Mesodermal cell (in vitro differentiated cells): ENCODE results near the gene AP1G2.

ENCODE experiments used
- H3K27ac ChIP-seq: 2 replicates; pipeline ENCODE4 v1.7.0; 2013; ENCODE audit warnings: mild to moderate bottlenecking, low read depth, low read length, moderate library complexity; ENCODE audit not compliant: severe bottlenecking
- H3K36me3 ChIP-seq: 2 replicates; pipeline ENCODE4 v1.7.1; 2013; ENCODE audit warnings: mild to moderate bottlenecking, low read length, moderate library complexity; ENCODE audit not compliant: control insufficient read depth, insufficient read depth
- H3K4me1 ChIP-seq: one replicate; pipeline ENCODE4 v1.7.1; 2013; ENCODE audit warnings: mild to moderate bottlenecking, low read length; ENCODE audit not compliant: insufficient read depth, control insufficient read depth, poor library complexity, severe bottlenecking
- H3K4me3 ChIP-seq: 2 replicates; pipeline ENCODE4 v1.7.0; 2013; ENCODE audit warnings: low read length, control low read depth, mild to moderate bottlenecking; ENCODE audit not compliant: insufficient read depth, poor library complexity, severe bottlenecking; ENCODE audit errors: extremely low read depth
- H3K9me3 ChIP-seq: 2 replicates; pipeline ENCODE4 v1.7.1; 2013; ENCODE audit warnings: mild to moderate bottlenecking, low read length, moderate library complexity; ENCODE audit not compliant: control insufficient read depth
- WGBS, 2 experiments: methylation state at CpG; one replicate each; pipeline ENCODE4 v1.1.5; 2013; ENCODE audit warnings: missing lambda C conversion rate in 2 of 2; ENCODE audit not compliant: insufficient coverage in 2 of 2; 5-methylcytosine and 5-hydroxymethylcytosine counted together

The AP1G2 gene

GRCh38 chr14:23535943-23536342, 31.6 kb downstream of the AP1G2 start:
- H3K4me1 ChIP-seq, result peaks cover 23% of the 10 kb centered on the region
- H3K36me3 ChIP-seq, result peaks cover 43% of the 10 kb centered on the region
- 96 to 100% methylated on average over 3 to 4 of the region's 4 CpGs for WGBS, 2 experiments
- H3K4me3 ChIP-seq, result no peak overlapping the region
- H3K9me3 ChIP-seq, result no peaks in the 10 kb centered on the region
- H3K27ac ChIP-seq, result no peak overlapping the region

GRCh38 chr14:23533652-23534435, 33.7 kb downstream of the AP1G2 start:
- 91 to 93% methylated on average over 12 to 14 of the region's 16 CpGs for WGBS, 2 experiments
- Histone ChIP-seq H3K36me3 (peaks cover 43% of the 10 kb centered on the region), H3K27ac (no peak overlapping the region), H3K9me3 (no peaks in the 10 kb centered on the region), H3K4me1 (peaks cover 25% of the 10 kb centered on the region), H3K4me3 (no peak overlapping the region)

DNA sequence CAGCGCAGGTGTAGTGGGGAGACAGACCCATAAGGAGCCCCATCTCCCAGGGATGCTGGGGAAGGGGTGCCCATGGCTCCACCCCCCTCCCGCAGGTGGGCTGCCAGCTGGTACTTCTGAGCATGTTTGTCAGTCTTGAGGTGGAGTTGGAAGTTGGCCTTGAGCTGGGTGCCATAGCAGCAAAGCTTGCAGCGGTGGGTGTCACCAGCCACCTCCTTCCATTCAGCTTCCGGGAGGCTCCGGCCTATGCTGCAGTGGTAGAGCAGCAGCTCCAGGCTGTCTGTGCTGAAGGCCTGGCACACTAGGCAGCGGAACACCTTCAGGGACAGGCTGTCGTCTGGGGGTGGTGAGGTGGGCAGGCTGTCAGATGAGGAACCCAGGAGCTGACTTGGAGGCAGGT, 34.9 kb downstream of the AP1G2 start:
- Histone ChIP-seq H3K4me3 (no peak overlapping the region), H3K9me3 (no peaks in the 10 kb centered on the region), H3K4me1 (peaks cover 13% of the 10 kb centered on the region), H3K36me3 (peaks cover 45% of the 10 kb centered on the region), H3K27ac (no peak overlapping the region)
- 97 to 99% methylated on average over 6 to 7 of the region's 7 CpGs for WGBS, 2 experiments

DNA sequence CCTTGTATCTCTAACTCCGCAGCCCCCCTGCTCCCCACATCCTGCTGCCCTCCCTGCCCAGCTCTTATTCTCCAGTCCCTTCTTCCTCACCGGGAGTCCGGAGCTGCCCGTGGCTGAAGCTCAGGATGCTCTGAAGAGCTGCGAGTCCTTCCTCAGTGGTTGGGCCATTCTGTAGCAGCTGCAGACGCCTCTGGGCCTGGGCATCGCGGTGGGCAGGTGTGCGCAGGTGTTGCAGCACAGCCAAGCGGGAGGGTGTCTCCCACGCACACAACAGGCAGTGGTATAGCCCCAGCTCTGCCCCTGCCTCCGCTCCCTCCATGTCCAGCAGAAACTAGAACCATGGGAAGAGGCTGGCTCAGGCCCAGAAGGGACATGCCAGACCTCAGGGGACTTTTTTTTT, 36.2 kb downstream of the AP1G2 start:
- H3K4me1 ChIP-seq, result peaks cover 9% of the 10 kb centered on the region
- no peaks in the 10 kb centered on the region for H3K9me3 ChIP-seq
- H3K36me3 ChIP-seq, result peaks cover 53% of the 10 kb centered on the region
- H3K27ac ChIP-seq, result no peak overlapping the region
- H3K4me3 ChIP-seq, result no peak overlapping the region
- WGBS, 2 experiments, result 94 to 98% methylated on average over 9 to 11 of the region's 12 CpGs

DNA sequence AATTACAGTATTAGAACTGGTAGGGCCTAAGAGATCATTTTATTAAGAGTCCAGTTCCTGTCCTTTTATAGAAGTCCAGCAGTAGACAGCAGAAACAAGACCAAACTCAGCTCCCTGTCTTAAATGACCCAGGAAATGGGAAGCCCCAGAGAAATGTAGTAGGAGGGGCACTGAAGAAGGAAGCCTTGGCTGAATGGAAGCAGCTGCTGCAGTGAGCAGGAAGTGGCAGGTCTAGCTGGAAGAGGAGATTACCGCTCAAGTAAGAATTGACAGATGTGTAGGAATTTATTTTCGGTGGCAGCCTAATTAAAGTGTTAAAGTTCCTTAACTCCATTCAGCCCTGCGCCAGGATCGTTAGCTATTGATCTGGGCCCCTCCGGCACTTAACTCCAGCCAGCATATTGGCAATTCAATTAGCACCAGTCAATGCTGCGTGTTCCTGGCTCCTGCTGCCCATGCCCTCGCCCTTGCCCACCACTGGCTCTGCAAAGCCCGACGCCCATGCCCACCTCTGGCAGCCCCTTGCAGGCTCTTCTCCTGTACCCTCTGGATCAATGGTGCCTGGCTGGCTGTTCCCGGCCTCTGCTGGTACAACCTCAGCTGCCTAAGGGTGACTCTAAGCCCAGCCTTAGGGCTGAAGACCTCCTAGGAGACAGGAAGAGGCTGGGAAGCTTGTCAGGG, 37.1 kb downstream of the AP1G2 start:
- no peak overlapping the region for H3K4me3 ChIP-seq
- 91 to 96% methylated on average over 9 of the region's 10 CpGs for WGBS, 2 experiments
- no peak overlapping the region for H3K27ac ChIP-seq
- H3K9me3 ChIP-seq, result no peaks in the 10 kb centered on the region
- peaks cover 9% of the 10 kb centered on the region for H3K4me1 ChIP-seq
- H3K36me3 ChIP-seq, result peaks cover 54% of the 10 kb centered on the region

DNA sequence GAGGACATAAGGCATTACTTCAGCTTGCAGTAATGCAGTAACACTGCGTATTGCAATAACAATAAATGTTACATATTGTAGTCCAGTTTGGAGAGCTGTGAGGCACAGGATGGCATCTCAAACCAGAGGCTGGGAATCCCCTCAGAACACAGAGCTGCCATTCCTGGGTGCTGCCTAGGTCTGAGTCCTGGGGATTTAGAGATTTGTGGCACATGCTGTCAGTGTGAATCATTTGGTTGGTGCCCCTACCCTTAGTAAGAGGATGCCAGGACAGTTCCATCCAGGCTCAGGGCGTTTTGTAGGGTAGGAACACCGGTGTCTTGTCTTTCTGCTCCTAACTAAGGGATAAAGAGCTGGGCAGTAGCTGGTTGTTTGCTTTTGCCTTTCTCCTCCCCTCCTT, 38.6 kb downstream of the AP1G2 start:
- H3K36me3 ChIP-seq, result peaks cover 55% of the 10 kb centered on the region
- WGBS, 2 experiments, result 83 to 100% methylated on average over 2 of the region's 3 CpGs

DNA sequence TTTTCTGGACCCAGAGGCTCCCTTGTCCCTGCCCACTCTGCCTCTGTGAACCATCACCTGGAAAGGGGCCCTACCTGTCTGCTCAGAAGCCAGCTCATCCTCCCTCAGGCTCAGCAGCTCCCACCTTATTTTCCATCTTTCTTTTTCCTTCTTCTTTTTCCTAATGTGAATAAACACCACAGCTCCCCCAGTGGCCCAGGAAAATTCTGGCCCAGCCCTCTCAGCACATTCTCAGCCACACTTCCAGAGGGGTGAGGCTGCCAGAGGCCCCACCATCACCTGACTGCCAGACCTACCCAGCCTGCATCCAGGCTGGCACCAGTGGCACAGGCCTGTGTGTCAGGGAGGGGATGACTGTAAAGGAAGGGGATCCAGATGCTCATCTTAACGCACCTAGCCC, 39.0 kb downstream of the AP1G2 start:
- Histone ChIP-seq H3K4me3 (no peak overlapping the region), H3K4me1 (peaks cover 9% of the 10 kb centered on the region), H3K9me3 (no peaks in the 10 kb centered on the region), H3K27ac (no peak overlapping the region), H3K36me3 (peaks cover 50% of the 10 kb centered on the region)
- 82 to 100% methylated on average over 1 of the region's 1 CpG for WGBS, 2 experiments

More for the DNA sequence above, 38.6 kb downstream of the AP1G2 start:
- no peak overlapping the region for H3K4me3 ChIP-seq
- no peak overlapping the region for H3K27ac ChIP-seq
- H3K4me1 ChIP-seq, result peaks cover 9% of the 10 kb centered on the region
- no peaks in the 10 kb centered on the region for H3K9me3 ChIP-seq

DNA sequence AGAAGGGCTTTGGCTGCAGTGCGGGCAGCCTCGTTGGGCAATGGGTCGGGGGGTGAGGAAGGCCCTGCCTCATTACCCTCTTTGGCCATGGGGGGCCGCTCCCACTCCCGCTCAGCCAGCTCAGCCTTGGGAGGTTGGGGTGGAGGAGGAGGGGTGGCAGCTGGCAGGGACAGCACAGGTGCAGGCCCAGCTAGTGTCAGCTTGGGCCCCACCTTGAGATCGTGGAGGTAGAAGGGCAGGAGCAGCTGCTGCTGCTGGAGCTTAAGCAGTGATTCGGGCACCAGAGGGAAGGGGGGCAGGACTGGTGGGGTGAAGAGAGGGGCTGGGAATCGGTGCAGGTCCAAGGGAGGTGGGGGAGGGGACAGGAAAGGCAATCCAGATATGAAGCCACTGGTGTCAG, 42.0 kb downstream of the AP1G2 start:
- Histone ChIP-seq H3K4me1 (peaks cover 5% of the 10 kb centered on the region), H3K27ac (no peak overlapping the region), H3K9me3 (no peaks in the 10 kb centered on the region), H3K36me3 (peaks cover 31% of the 10 kb centered on the region), H3K4me3 (no peak overlapping the region)
- WGBS, 2 experiments, result 86 to 94% methylated on average over 6 to 8 of the region's 8 CpGs

DNA sequence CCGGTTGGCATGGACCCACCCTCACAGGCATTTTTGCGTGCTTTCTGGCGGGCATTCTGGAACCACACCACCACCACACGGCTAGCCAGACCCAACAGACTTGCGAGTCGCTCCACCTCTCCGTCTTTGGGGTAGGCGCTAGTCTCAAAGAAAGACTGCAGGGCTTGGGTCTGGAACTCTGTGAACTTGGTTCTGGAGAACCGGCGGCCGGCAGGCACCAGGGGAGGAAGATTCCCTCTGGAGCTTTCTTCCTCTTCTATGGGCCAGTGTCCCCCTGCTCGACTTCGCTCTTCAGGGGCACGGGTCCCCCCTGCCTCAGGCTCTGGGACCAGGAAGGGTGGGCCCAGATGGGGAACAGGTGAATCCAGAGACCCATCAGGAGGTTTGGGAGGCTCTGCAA, 42.6 kb downstream of the AP1G2 start:
- Histone ChIP-seq H3K4me1 (no peaks in the 10 kb centered on the region), H3K4me3 (no peak overlapping the region), H3K36me3 (peaks cover 31% of the 10 kb centered on the region), H3K27ac (no peak overlapping the region), H3K9me3 (no peaks in the 10 kb centered on the region)
- WGBS, 2 experiments, result 97 to 98% methylated on average over 8 to 12 of the region's 14 CpGs

- H3K9me3 ChIP-seq, result no peaks in the 10 kb centered on the region
- H3K4me3 ChIP-seq, result no peak overlapping the region
- H3K4me1 ChIP-seq, result peaks cover 2% of the 10 kb centered on the region
- WGBS, 2 experiments, result 92 to 94% methylated on average over 12 to 14 of the region's 16 CpGs
- peaks cover 28% of the 10 kb centered on the region for H3K36me3 ChIP-seq
- no peak overlapping the region for H3K27ac ChIP-seq
These were observed 44.2 kb downstream of the AP1G2 start for GRCh38 chr14:23523229-23524016.
